Measurements from ENCODE around the gene TALDO1.

DNA sequence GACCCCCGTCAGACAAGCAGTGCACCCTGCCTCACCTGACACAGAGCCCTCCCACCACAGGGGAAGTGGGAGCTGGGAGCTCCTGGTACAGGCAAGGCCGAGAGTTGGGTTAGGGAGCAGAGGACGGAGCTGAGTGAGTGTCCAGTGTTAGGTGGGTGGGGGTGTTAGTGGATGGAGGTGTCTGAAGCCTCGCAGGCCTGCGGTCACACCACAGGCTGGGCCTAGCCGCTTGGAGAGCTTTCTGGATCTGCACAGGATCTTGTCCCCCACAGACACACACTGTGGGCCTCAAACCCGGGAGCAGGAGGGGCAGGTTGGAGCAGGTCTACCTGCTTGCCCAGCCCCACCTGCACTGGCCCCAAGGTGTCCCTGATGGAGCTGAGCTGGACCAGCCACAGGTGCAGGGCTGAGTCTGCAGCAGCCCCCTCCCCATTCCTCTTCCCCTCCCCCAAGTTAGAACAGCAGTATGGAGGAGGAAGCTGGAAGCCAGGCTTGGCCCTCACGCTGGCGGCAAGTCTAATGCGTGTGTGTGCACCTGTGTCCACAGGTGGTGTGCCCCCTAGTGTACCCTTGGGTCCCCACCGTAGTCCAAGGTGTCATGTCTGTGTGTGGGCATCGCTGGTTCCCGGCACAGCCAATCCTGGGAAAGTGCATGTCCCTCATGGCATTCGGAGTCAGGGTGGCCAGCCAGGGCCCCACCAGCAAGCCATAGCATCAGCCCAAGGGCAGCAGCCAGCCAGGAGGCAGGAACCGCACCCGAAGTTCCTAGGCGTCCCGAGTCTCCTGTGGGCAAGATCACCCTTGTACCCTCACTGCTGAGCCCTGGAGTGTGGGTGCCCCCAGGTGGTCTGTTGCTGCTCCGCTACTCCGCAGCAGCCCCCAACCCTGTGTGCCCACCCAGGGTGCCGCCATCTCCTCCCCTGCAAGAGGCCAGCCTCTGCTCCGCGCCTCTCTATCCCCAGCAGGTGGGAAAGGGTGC is 32.0 kb downstream of the TALDO1 start:
- TF ChIP-seq, protein P1, sequence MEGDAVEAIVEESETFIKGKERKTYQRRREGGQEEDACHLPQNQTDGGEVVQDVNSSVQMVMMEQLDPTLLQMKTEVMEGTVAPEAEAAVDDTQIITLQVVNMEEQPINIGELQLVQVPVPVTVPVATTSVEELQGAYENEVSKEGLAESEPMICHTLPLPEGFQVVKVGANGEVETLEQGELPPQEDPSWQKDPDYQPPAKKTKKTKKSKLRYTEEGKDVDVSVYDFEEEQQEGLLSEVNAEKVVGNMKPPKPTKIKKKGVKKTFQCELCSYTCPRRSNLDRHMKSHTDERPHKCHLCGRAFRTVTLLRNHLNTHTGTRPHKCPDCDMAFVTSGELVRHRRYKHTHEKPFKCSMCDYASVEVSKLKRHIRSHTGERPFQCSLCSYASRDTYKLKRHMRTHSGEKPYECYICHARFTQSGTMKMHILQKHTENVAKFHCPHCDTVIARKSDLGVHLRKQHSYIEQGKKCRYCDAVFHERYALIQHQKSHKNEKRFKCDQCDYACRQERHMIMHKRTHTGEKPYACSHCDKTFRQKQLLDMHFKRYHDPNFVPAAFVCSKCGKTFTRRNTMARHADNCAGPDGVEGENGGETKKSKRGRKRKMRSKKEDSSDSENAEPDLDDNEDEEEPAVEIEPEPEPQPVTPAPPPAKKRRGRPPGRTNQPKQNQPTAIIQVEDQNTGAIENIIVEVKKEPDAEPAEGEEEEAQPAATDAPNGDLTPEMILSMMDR (IDR thresholded peaks at IDR 0.05), result no peak
- TF ChIP-seq EZH2 (IDR thresholded peaks at IDR 0.05) (no peak), EZH2phosphoT487 (IDR thresholded peaks at IDR 0.05) (no peak)
